GM18870 (cell line): ENCODE data around the gene COPA.
"Not testable (repeated sequence)": the region's sequence is repeated elsewhere in the genome, so short reads cannot be mapped to it uniquely, and the experiment has no call there.

ENCODE experiments used
- ATAC-seq: cut with Tn5 transposase; IDR thresholded peaks from one replicate; pipeline ENCODE4 v1.9.1; 2021; ENCODE audit warnings: moderate library complexity; ENCODE audit not compliant: unreplicated experiment

The COPA gene

DNA sequence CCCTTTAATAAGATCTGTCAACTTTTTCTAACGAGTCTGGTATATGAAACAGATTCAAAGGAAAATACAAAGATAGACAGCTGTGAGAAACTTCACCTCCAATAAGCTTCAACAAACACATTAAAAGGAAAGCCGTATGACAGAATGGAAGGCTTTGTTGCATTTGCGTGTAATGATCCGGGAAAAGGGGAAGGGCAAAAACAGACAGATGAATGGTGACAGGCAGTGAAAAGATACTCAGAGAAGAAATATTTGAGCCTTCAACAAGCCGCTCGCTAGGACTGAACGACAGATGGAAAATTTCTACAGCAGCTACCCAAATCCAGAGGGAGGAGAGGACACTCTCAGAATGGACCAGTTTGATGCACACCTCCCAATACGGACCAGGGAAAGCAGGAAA, 14.9 kb downstream of the COPA start:
- no peak for ATAC-seq

DNA sequence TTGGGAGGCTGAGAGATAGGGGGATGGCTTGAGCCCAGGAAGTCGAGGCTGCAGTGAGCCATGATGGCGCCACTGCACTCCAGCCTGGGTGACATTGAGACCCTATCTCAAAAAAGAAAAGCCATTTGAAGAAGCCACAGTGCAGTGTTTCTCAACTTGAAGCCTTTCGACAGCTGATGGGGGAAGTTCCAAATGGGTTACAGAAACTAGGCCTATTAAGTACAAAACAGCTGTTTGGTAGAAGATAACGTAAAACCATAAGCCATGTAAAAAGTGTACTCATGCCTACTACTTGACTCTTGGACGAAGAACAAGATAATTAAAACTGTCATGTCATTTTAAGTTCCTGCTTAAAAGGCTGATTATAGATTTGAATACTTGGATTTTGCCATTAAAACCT, 16.6 kb downstream of the COPA start:
- ATAC-seq = no peak

DNA sequence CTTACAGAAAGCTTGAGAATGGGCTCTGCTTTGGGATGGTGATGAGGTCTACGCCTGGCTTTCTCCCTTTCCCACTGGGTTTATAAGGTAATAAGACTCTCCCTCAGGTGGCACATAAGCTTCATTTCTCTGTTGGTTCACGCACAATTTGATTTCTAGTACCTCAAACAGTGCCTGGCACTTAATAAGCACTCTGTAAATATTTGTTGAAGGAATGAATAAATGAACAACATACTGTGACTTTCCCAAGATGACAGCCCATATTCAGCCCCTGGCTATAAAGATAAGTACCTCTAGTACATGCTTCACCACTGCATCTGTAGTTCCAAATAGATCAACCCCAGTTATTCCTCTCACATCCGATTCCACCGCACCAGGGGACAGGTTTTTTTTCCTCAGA, 17.8 kb downstream of the COPA start:
- no peak for ATAC-seq

DNA sequence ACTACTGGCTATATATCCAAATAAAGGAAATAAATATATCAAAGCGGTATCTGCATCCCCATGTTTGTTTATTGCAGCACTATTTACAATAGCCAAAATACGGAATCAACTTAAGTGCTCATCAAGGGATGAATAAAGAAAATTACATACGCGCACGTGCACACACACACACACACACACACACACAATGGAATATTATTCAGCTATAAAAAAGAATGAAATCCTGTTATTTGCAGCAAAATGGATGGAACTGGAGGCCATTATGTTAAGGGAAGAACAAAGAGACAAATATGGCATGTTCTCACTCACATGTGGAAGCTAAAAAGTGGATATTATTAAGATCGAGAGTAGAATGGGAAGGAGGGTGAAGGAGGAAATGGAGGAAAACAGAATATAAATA, 20.2 kb downstream of the COPA start:
- ATAC-seq = no peak

DNA sequence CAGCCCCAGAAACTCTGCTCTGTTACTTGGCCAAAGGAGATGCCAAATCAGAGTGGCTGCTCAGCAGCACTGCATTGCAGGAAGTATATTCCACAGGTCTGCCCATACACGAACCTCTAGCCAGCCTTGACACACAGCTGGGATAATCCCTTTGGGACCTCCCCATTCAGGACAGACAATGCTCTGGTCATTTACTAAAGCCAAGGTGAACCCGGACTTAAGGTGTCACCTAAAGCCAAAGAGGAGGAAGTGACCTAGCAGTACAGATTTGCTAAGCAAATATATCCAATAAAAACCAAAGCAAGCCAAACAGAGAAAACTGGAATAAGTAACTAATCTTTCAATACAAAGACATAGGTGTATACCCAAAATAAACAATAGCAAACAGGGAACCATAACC, 27.7 kb downstream of the COPA start:
- ATAC-seq = no peak

DNA sequence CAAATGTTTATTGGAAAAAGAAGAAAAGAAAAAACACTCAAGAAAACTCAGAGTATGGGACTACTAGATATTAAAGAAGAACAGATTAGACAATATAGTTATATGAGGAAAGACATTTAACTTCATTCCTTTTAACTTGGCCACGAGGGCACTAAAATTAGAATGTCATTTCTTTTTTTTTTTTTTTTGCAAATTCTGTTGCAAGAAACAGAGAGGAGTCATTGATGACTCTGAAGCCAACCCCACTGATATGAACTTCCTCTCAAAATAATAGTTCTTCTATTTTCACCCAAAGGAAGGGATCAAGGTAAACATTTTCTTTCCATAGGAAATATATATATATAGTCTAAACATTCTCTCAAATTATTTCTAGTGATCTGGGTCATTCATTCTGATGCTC, 33.5 kb downstream of the COPA start:
- ATAC-seq = no peak

DNA sequence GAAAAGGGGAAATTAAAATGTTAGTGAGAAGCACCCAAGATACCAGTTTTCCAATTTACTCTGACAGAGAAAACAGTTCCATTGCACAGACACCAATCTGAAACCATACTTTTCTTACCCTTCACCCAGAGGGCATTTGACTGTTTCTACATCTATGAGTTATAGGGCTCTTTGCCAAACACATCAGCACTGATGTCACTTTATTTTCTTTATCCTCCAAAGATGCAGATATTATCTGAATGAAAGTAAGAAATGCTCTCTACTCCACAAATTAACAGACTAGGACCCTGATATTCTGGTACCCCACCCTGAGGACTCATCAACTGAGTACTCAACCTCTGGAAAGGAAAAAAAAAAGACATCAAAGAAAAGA, 33.9 kb downstream of the COPA start:
- ATAC-seq = no peak

DNA sequence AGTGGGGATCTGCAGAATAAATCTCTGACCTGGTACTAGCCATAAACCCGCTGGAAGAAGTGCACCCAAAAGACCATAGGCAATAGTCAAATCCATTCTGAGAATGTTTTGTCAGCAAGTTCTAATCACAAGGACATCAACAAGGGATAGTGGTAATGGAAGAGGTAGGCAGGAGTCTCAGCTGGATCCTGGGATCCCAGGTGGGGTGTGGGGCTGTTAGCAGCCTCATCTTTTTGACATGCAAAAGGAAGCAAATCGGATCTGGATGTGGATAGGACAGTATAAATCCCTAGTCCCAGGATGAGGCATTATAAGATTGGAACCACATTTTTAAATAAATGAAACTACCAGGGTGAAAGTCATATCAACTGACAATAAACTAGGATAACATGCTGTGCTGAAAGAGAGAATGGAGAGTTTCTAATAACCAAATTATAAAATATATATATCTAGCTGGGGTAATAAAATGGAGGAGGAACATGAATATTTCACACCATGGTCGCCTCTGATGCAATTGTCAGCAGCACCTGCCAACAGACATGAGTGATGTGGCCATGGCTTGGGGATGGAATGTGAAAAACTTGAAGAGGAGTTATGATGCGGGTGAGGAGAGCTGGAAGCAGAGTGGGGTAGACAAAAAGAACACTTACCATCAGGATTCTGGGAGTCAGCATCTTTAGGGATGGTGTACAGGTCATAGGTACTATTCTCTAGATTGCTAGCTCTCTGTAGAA, 34.4 kb downstream of the COPA start:
- no peak for ATAC-seq

DNA sequence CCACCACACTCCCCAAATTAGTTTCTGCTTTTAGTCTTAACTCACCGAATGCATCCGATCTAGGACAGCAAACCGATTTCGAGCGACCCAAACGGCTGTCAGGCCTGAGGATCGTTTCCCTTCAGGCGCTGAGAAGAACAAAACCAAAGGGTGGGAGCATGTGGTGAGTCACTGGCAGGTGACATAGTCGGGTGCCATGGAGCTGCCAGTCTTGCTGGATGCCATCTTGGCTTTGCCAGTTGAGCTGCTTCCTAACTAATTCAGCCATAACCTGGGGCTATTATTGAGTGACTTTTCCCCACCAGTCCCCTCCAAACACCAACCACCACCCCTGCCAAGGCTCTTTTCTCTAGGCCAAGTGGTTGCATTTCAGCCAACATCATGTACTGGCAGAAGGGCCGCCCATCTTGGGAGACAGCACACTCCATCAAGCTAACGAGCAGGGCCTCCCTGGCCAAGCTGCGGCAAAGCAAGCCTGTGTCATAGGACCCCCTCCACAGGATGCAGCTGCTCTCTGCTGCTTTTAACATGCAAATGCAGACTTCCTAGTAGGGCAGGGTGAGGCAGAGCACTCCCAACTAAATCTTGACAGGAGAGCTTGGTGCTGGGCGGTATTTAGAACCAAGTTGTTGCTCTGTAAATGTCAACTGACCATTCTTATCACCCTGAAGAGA, 35.8 kb downstream of the COPA start:
- no peak for ATAC-seq

DNA sequence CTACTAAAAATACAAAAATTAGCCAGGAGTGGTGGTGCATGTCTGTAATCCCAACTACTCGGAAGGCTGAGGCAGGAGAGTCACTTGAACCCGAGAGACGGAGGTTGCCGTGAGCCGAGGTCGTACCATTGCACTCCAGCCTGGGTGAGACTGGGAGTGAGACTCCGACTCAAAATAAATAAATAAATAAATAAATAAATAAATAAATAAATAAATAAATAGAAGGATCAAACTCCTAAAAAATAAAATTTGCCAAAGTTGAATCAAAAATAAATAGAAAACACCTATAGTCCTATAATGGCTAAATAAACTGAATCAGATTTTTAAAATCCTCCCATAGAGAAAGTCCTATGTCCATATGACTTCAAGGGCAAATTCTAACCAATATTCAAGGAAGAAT, 42.9 kb downstream of the COPA start:
- no peak for ATAC-seq

DNA sequence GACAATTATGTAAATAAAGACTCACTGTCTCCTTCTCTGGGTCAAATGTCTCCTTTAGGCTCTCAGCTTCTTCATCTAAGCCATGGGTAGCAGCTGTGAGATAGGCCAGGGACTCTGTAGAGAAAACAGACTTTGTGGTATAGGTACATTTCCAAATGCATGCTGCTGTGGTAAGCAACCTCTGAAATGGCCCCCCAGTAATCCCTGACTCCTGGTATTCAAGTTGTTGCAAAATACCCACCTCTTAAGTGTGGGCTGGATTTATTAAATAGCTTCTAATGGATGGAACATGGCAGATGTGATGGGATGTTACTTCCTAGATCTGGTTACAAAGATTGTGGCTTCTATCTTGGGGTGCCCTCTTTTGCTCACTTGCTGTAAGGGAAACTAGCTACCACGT, 47.0 kb downstream of the COPA start:
- no peak for ATAC-seq

DNA sequence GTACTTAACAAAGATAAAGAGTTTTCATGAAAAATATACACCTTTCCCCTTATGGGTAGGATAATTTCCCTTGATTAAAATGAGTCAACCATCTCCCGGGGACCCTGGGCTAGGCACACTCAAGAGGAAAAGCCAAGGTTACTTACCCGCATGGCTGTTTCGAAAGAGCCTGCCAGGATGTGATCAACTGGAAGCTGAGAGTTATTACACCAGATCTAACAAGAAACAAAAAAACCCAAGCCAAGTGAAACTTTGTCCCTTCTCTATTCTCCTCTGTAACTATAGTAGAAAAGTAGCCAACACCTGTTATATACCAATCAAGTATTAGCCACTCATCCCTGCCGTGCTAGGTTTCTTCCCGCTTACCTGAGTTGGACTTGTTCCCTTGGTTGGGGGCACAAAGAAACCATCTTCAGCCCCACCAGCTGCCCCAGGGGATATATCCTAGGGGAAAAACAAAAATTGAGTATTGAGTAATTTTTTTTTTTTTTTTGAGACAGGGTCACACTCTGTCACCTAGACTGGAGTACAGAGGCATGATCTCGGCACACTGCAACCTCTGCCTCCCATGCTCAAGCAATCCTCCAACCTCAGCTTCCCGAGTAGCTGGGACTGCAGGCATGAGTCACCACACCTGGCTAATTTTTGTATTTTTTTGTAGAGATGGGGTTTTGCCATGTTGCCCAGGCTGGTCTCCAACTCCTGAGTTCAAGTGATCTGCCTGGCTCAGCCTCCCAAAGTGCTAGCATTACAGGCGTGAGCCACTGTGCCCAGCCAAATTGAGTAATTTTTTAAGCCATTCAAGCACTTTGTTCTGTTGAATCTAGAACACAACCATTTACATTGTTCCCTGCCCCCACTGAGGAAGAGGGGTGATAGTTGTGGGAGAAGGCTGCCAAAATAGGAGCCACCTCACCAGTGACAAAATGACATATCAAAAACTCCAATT, 49.8 kb downstream of the COPA start:
- no peak for ATAC-seq

DNA sequence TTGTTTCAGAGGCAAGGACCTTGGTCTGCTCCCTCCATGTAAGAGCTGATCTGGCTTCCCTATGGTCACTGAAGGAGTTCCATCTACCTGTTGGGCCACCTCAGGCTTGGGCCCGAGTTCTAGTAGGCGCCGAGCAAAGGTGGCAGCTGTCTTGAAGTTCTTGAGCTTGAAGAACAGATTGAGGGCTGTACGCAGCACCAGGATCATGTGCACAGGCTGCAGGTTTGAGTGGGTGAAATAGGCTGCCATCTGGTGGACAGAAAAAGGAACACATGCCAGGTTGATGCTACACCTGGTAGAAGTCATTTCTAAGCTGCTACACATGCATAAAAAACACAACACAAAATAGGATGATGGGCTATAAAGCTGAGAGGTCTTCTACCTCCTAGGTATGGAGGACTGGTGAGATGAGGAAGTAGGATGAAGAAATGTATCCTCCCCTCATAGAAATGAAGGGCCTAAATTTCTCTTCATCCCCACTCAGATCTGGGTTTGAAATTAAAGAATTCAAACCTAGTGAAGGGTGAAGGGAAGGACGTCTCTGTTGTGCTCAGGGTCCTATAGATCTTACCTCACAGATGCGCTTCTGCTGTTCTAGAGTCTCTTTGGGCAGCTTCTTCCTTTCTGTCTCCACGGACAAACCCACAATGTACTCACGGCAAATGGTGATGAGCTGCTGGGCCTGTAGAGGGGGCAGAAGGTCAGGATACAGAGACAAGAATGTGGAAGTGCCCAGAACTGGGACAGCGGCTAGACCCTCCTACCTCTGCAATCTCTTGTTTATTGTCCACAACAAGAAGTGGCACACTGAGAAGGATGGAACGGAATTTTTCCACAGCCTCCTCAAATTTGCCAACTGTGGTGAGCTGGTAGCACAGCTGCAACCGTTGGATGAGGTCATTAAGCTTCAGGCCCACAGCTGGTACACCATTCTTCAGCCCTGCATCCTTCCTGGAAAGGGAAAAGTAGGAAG, 51.5 kb downstream of the COPA start:
- peak; percentile 72 for ATAC-seq

DNA sequence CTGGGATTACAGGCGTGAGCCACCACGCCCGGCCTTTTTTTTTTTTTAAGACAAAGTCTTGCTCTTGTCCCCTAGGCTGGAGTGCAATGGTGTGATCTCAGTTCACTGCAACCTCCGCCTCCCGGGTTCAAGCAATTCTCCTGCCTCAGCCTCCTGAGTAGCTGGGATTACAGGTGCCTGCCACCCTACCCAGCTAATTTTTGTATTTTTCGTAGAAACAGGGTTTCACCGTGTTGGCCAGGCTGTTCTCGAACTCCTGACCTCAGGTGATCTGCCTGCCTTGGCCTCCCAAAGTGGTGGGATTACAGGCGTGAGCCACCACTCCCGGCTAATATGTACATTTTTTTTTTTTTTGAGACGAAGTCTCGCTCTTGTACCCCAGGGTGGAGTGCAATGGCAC, 55.3 kb downstream of the COPA start:
- not testable (repeated sequence) for ATAC-seq

DNA sequence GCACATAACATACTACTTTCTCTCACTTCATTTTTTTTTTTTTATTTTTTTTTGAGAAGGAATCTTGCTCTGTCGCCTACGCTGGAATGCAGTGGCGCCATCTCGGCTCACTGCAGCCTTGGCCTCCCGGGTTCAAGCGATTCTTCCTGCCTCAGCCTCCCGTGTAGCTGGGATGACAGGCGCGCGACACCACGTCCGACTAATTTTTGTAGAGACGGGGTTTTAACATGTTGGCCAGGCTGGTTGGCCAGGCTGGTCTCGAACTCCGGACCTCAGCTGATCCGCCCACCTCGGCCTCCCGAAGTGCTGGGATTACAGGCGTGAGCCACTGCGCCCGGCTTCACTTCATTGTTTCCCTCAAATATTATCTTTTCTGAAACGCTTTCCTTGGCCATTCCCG, 57.5 kb downstream of the COPA start:
- ATAC-seq = no peak

DNA sequence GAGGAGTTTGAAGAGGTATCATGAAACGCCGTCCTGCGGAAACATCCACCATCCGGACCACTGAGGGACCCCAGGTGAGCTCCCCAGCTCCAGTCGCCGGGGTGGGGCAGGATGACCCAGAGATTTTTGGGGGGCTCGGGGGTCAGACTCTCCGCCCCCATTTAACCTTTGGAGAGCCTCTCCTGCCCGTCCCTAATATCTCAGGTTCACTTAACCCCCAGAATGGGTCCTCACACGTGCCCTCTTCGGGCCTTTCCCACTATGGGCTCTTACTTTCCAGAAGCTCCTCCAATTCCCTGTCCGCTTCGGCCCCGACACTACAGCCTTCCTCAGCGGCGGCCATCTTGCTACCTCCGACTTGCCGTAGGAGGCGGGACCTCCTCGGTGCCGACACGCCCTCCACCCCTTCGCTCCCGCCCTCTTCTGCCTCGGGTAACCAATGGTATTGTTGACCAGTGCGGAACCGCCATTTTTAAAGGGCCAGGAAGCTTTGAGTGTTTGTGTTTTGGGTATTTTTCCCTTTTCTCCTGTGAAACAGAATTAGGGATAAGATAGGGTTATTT, 58.2 kb downstream of the COPA start, which contains the start of gene PEX19:
PEX19 (minus strand) TSS at position 352 of the 563 bp plus-strand sequence; CDS start at position 343, 9 bp downstream.
- ATAC-seq = peak; percentile 89

DNA sequence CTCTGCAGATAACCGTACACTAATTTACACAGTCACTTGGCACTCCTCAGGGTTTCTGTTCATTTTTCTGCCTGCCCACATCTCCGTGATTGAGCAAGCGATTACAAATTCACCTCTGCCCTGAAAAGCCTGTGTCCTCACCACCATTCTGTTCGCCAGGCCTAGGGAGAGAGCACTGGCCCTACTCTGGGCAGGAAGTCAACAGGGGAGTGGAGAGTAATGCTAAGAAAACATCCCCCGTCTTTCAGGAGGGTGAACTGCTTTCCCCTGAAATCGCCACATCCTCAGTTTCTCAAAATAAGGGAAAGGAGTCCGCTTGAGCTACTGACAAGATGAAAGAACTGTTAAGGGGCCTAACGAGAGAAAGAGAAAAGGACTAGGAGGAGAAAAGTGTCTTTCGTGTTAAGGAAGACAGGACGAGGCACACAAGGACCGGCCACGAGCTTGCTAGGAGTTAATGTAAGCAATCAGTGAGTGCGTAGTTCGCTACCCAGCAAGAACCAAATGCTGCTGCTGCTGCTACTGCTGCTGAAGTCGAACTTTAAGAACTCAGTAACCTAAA, 58.7 kb downstream of the COPA start:
- ATAC-seq = no peak

DNA sequence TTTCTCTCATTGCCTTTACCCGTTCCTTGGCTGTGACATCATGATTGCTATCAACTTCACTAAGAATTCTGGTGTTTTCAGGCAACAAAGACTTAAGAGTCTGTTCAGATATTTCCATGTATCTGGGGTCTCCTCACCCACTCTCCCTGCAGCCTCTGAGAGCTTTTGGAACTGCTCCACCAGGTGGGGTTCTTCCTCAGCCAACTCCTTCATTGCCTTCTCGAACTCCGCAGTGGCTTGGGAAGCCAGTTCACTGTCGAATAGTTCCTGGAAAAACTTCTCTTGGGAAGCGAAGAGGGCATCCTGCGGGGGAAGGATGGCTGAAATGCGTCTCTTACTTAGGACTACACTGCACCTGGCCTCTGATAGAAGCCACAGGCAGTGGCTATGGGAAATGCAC, 60.2 kb downstream of the COPA start:
- no peak for ATAC-seq

DNA sequence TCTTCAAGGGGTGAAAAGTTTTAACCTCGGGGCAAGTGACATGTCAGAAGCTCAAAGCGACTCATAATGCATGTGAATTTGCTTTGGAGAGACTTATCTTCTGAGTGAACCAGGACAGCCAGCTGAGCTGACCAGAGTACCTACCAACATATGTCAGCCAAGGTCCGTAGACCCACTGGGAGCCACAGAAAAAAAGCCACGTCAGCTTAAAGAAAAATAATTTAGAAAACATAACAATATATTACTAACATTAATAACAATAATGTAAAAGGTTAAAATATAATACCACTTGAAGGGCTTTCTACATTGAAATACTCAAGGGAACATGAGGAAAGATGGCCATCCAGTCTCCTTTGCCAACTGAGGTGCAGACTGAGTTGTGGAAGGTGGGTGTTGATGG, 65.1 kb downstream of the COPA start:
- no peak for ATAC-seq

DNA sequence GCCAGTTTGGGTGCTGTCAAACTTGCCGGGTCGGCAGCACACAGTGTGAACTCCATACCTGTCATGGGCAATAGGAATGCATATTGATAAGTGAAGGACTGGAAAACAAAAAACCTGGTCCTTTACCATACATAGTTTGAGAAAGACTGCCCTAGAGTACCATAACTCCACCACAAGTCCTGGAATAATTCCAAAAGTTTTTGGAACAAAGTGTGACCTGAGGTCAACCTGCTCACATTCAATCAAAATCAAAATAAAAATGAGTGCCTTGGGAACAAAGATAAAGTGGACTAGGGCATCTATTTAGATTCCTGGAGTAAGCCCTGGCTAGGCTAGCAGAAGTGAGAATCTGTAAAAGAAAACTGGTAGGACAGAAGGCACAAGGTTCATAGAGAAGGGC, 65.7 kb downstream of the COPA start:
- ATAC-seq = no peak
